GM21717 (cell line): Measurements from ENCODE around the gene ZBTB46.

ENCODE experiments used
- ATAC-seq: cut with Tn5 transposase; IDR thresholded peaks from one replicate; pipeline ENCODE4 v1.9.1; 2021; ENCODE audit warnings: mild to moderate bottlenecking, moderate library complexity; ENCODE audit not compliant: unreplicated experiment

The ZBTB46 gene

GRCh38 chr20:63748070-63748933 lies 82.8 kb downstream of the ZBTB46 start:
- no peak for ATAC-seq

DNA sequence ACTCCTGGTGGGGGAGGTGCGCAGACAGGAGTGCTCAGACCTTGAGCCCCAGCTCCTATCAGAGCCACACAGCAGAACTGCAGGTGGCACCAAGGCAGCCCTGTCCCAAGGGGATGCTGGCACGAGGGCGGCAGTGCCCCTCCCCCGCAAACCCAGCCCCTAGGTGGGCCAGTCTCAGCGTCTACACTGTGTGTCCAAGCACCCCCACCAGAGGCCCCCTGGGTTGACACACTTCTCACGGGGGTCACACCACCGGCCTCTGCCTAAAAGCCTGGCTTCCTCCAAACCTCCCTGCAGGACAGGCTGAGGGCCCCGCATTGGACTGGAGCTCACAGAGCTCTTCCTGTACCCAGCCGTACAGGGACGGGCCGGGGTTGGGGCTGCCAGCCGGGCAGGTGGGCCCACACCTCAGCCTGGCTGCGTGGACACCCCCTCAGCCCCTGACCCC lies 83.4 kb downstream of the ZBTB46 start:
- no peak for ATAC-seq

- no peak for ATAC-seq
Observed at GRCh38 chr20:63746751-63747315, 84.2 kb downstream of the ZBTB46 start.

GRCh38 chr20:63745961-63746731 lies 84.9 kb downstream of the ZBTB46 start:
- ATAC-seq: no peak

GRCh38 chr20:63745424-63745805 lies 85.6 kb downstream of the ZBTB46 start:
- ATAC-seq: no peak

DNA sequence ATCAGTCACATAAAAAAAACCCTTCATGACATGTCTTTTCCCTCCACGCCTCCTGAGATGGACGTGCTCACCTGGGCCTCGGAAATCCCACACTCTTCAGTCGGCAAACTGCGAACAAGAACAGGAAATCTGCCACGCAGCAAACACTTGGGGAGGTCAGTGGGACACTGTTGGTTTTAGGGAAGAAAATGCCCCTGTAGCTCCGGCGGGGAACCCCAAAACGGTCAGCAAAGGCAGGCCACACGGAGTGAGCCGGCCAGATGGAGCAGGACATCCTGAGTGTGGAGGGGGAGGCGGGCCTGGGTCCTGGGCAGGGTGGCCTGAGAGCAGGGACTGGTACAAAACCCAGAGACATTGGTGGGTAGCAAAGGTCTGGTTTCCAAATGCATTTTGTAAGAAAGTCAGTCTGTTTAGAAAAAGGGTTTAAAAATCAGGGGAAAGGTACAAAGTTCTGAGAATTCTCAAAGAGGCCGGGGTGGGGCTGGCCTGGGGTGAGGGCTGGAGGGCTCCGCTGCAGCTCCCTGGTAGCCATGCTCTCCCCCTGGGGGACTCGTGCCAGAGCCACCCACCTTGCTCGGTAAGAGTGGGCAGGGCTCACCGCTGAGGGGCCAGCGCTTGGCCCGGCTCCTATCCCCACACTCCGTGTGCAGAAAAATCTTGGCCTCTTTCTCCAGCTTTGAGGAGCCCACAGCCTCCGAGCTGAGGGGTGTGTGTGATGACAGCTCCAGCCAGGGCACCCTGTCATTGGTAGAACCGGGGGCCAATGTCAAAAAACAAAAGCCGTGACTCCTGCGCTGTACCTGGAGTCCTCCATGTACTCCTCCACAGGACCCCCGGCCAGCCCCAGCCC lies 86.3 kb downstream of the ZBTB46 start:
- no peak for ATAC-seq

DNA sequence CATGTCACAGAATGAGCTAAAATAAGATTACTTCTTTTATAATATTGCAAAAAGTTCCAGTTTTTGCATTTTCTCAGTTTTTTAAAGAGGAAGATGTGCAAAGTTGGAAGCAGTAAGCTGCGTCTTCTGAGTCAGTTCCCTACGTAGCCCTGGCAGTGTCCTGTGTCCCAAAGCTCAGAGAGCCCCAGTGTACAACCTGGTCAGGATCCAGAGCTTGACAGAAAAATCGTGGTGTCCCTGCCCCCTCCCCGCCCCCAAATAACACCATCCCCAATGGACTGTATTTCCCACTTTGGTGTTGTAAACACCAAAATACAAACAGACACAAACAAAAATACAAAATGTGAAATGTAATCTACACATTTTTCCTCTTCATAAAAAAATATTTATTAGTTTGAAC lies 86.9 kb downstream of the ZBTB46 start:
- ATAC-seq: no peak

- ATAC-seq: no peak
Observed at GRCh38 chr20:63743210-63743970, 87.7 kb downstream of the ZBTB46 start.

- ATAC-seq: no peak
Observed at GRCh38 chr20:63742381-63743024, 88.6 kb downstream of the ZBTB46 start.

DNA sequence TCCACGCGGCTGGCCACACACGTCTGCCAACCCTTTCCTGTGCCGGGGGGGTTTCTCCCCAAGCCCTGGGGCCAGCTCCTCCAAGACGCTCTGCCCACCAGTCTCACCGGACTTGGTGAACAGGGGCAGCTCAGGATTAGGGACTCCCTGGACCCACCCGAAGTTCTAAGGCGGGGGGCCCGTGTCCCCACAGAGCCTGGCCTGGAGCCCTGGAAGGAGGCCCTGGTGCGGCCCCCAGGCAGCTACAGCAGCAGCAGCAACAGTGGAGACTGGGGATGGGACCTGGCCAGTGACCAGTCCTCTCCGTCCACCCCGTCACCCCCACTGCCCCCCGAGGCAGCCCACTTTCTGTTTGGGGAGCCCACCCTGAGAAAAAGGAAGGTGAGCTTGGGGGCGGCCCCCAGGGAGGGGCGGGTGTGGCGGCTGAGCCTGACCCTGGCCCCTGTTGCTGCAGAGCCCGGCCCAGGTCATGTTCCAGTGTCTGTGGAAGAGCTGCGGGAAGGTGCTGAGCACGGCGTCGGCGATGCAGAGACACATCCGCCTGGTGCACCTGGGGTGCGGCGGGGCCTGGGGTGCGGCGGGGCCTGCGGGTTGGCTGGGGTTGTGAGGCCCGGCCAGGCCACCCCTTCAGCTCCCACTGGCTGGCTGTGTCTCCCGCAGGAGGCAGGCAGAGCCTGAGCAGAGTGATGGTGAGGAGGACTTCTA lies 89.2 kb downstream of the ZBTB46 start:
- ATAC-seq: no peak

GRCh38 chr20:63741354-63741675 lies 89.7 kb downstream of the ZBTB46 start:
- no peak for ATAC-seq

DNA sequence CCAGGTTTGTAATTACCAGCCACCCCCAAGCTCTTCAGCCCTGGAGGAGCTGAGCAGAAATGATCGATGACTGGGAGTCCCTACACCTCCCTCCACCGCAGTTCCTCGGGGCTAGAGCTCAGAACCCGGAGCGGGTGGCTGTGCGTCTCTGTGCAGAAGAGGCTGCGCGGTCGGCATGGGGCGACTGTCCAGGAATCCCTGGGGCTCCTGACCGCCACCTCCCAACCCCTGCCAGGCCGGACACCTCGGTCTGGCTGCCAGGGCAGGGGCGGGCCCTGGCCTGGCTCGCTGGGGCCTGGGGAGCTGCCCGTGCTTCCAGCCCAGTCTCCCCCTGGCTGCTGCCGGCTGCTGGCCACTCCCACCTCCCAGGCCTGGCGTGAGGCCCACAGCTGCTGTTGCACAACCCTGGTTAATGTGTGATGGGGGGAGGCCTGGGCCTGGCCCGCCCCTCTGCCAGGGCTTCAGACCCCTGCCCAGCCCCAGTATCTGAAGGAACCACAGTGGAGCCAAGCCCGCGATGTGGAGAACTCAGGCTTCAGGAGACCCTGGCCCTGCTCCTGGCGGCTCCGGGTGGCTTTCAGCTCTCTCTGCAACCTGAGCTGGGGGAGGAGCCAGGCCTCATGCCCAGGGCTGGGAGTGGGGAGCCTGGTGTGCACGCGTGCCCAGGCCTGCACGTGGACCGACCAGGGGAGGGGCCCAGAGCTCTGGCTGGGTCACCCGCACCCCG lies 90.3 kb downstream of the ZBTB46 start:
- no peak for ATAC-seq

DNA sequence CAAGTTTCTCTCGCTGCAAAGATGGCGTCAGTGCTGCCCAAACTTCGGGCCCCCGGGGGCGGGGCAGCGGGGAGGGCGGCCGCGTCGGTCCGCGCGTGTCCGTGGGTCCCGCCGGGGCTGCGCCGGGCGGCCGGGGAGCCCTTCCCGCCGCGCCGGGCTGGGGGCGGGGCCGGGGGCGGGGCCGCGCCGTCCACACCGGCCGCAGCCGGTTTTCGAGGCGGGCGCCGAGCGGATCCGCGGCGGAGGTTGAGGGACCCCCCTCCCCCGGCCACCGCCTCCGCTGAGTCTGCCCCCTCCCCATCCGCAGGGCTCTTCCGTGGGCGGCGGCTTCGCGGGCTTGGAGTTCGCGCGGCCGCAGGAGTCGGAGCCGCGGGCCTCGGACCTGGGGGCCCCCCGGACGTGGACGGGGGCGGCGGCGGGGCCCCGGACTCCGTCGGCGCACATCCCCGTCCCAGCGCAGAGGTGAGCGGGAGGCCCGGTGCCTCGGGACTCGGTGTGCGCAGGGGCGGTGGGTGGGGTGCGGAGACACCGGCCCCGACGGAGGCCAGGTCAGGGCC lies 90.9 kb downstream of the ZBTB46 start:
- ATAC-seq: no peak

- ATAC-seq: peak; percentile 30
Observed at GRCh38 chr20:63739130-63740069, 91.7 kb downstream of the ZBTB46 start, which contains the start of gene SLC2A4RG. TSS of gene SLC2A4RG (plus strand) at chr20:63739776. CDS start at chr20:63739913, 137 bp downstream.

- no peak for ATAC-seq
Observed at GRCh38 chr20:63738687-63739129, 92.4 kb downstream of the ZBTB46 start.

DNA sequence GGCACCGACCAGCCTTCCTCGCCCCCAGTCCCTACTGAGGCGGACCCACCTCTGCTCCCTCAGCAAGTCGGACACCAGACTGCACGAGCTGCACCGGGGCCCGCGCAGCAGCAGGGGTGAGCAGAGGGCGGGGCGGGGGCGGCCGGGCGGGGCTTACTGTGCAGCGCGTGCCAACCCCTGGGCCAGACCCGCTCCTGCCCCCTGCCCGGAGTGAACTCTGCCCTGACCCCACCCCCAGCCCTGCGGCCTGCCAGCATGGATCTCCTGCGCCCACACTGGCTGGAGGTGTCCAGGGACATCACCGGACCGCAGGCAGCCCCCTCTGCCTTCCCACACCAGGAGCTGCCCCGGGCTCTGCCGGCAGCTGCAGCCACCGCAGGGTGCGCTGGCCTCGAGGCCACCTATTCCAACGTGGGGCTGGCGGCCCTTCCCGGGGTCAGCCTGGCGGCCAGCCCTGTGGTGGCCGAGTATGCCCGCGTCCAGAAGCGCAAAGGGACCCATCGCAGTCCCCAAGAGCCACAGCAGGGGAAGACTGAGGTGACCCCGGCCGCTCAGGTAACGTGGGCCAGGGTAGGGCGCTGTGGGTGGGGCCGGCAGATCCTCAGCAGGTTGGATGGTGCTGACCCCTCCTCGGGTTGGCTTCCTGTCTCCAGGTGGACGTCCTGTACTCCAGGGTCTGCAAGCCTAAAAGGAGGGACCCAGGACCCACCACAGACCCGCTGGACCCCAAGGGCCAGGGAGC lies 92.9 kb downstream of the ZBTB46 start:
- no peak for ATAC-seq
